CD14-positive monocyte (primary cell): Measurements from ENCODE around the gene SH2D4B. TPM values are rescaled to one million over a fixed set of nuclear protein-coding genes. Genes with fewer than 3 reads are reported as not detected.

ENCODE experiments used
- DNase-seq, 3 donors: peaks; one replicate each; pipeline ENCODE4 v3.0.0-alpha.2; 2011 to 2022
- H2AFZ ChIP-seq: 2 replicates; pipeline ENCODE4 v1.6.0; 2012; ENCODE audit warnings: mild to moderate bottlenecking, low read depth, low read length, inconsistent platforms; ENCODE audit not compliant: insufficient read depth, poor library complexity, severe bottlenecking
- H3K27ac ChIP-seq, 2 donors: 1 replicate in 1 of 2; 2 replicates in 1 of 2; pipeline ENCODE4 v1.5.1; 2012 to 2013; ENCODE audit warnings: low read length in 2 of 2, control low read depth in 1 of 2, inconsistent platforms in 1 of 2, low read depth in 1 of 2, mild to moderate bottlenecking in 1 of 2
- H3K27me3 ChIP-seq, 2 donors: one replicate each; pipeline versions ENCODE4 v1.6.0 to v1.6.1; 2011 to 2013; ENCODE audit warnings: low read length in 2 of 2; ENCODE audit not compliant: control insufficient read depth in 2 of 2, insufficient read depth in 2 of 2
- H3K36me3 ChIP-seq, 2 donors: replicated peaks in 1 of 2; 1 replicate in 1 of 2; 2 replicates in 1 of 2; pipeline versions ENCODE4 v1.5.1 to v1.6.1; 2012 to 2013; ENCODE audit warnings: low read length in 2 of 2, control low read depth in 1 of 2, inconsistent platforms in 1 of 2, mild to moderate bottlenecking in 1 of 2; ENCODE audit not compliant: insufficient read depth in 2 of 2, control insufficient read depth in 1 of 2
- H3K4me1 ChIP-seq, 2 donors: 1 replicate in 1 of 2; 2 replicates in 1 of 2; pipeline versions ENCODE4 v1.5.1 to v1.6.1; 2012 to 2013; ENCODE audit warnings: low read length in 2 of 2, control low read depth in 1 of 2, inconsistent platforms in 1 of 2, mild to moderate bottlenecking in 1 of 2, moderate library complexity in 1 of 2; ENCODE audit not compliant: insufficient read depth in 2 of 2, control insufficient read depth in 1 of 2
- H3K4me2 ChIP-seq: replicated peaks from 2 replicates; pipeline ENCODE3; 2012; ENCODE audit warnings: low read length, moderate library complexity, mild to moderate bottlenecking; ENCODE audit not compliant: poor library complexity, severe bottlenecking; ENCODE audit errors: extremely low read depth
- H3K4me3 ChIP-seq, 3 experiments: fragments of 200-600 bp in 1 of 3; sonication (generic) in 1 of 3; replicated peaks in 1 of 3; 1 replicate in 2 of 3; 2 replicates in 1 of 3; pipeline ENCODE4 v1.5.1; 2011 to 2013; ENCODE audit warnings: low read length in 3 of 3, mild to moderate bottlenecking in 3 of 3, control low read depth in 2 of 3, low read depth in 2 of 3, inconsistent platforms in 1 of 3, moderate library complexity in 1 of 3
- H3K79me2 ChIP-seq: 2 replicates; pipeline ENCODE4 v1.6.0; 2012; ENCODE audit warnings: mild to moderate bottlenecking, control low read depth, inconsistent platforms, low read length, moderate library complexity; ENCODE audit not compliant: insufficient read depth
- H3K9ac ChIP-seq: 2 replicates; pipeline ENCODE4 v1.6.0; 2017; ENCODE audit warnings: low read length, mild to moderate bottlenecking; ENCODE audit not compliant: insufficient read depth, poor library complexity, severe bottlenecking
- H3K9me3 ChIP-seq, 2 donors: replicated peaks in 1 of 2; 1 replicate in 1 of 2; 2 replicates in 1 of 2; pipeline versions ENCODE4 v1.5.1 to v1.6.1; 2012 to 2013; ENCODE audit warnings: low read length in 2 of 2, control low read depth in 1 of 2; ENCODE audit not compliant: control insufficient read depth in 1 of 2, insufficient read depth in 1 of 2
- H4K20me1 ChIP-seq: 2 replicates; pipeline ENCODE4 v1.6.0; 2012; ENCODE audit warnings: mild to moderate bottlenecking, low read length, control low read depth, moderate library complexity; ENCODE audit not compliant: insufficient read depth
- H3K27ac Mint-ChIP-seq, 7 donors: one replicate each; pipeline ENCODE4 v1.8.0; 2020; ENCODE audit warnings: mild to moderate bottlenecking in 7 of 7, mixed read lengths in 7 of 7, moderate library complexity in 6 of 7, inconsistent platforms in 2 of 7
- H3K27me3 Mint-ChIP-seq, 3 donors: one replicate each; pipeline ENCODE4 v1.8.0; 2021 to 2022; ENCODE audit warnings: low read depth in 3 of 3, mild to moderate bottlenecking in 3 of 3, mixed read lengths in 3 of 3, moderate library complexity in 3 of 3, inconsistent platforms in 1 of 3
- H3K36me3 Mint-ChIP-seq, 2 donors: one replicate each; pipeline ENCODE4 v1.8.0; 2020; ENCODE audit warnings: mixed read lengths in 2 of 2, inconsistent platforms in 1 of 2, mild to moderate bottlenecking in 1 of 2
- H3K4me1 Mint-ChIP-seq: one replicate; pipeline ENCODE4 v1.8.0; 2020; ENCODE audit warnings: mild to moderate bottlenecking, mixed read lengths
- H3K4me3 Mint-ChIP-seq, 2 donors: one replicate each; pipeline ENCODE4 v1.8.0; 2020; ENCODE audit warnings: mild to moderate bottlenecking in 2 of 2, mixed read lengths in 2 of 2, moderate library complexity in 1 of 2
- H3K9me3 Mint-ChIP-seq, 7 donors: one replicate each; pipeline ENCODE4 v1.8.0; 2020 to 2022; ENCODE audit warnings: mixed read lengths in 7 of 7, mild to moderate bottlenecking in 6 of 7, moderate library complexity in 6 of 7, inconsistent platforms in 2 of 7
- WGBS: methylation state at CpG from one replicate; pipeline ENCODE4 v1.1.5; 2013; ENCODE audit warnings: missing lambda C conversion rate; ENCODE audit not compliant: insufficient coverage; 5-methylcytosine and 5-hydroxymethylcytosine counted together
- intact Hi-C, 2 donors: fragments of 100-400 bp; cut with micrococcal nuclease; formaldehyde crosslinking; loops; one replicate each; pipeline versions ENCODE4 v1.15.0 to v1.15.1; 2023
- polyA plus RNA-seq, 3 donors: library from polyadenylated mRNA; depleted of rRNA in 1 of 3; unstranded in 2 of 3; stranded (reverse) in 1 of 3; fragments of 300-500 nt in 2 of 3; fragments of >200 nt in 1 of 3; fragmentation: Illumina TruSeq in 2 of 3; gene quantifications; 1 replicate in 2 of 3; 2 replicates in 1 of 3; pipeline ENCODE4 v1.2.3, GENCODE V29; 2012 to 2021
- TF ChIP-seq, protein P1 (sequence below): fragments of 200-600 bp; IDR thresholded peaks from one replicate; pipeline ENCODE4 v1.8.0; 2022; ENCODE audit warnings: antibody characterized with exemption, mild to moderate bottlenecking

Gene SH2D4B
- polyA plus RNA-seq, 3 donors: 0.01 TPM; not detected in 2

DNA sequence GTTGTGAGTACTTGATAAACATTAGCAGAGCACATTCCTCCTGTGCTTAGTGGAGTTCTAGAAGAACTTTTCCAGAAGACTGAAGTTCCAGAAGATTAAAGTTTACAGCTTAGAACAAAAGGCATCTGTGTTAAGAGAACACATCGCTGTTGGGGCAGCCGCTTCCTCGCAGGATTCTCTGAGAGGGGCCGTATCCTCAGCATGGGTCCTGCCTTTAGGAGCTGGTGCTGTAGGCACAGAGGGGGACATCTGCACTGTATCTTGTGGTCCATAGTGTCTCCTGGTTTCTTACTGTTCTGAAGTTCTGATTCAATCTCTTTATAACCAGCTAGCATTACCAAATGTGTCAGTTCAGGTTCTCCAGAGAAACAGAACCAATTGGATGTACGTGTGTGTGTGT is 16.3 kb downstream of the SH2D4B start:
- Histone ChIP-seq H3K27me3 (peaks cover 0 to 2% of the 10 kb centered on the region in 2 donors), H3K9me3 (no peaks in the 10 kb centered on the region), H4K20me1 (no peaks in the 10 kb centered on the region), H3K79me2 (no peaks in the 10 kb centered on the region), H3K4me3 (no peak overlapping the region), H2AFZ (no peak overlapping the region), H3K9ac (no peak overlapping the region), H3K36me3 (no peaks in the 10 kb centered on the region), H3K4me2 (no peak overlapping the region), H3K4me1 (no peaks in the 10 kb centered on the region), H3K27ac (no peak overlapping the region)
- H3K27me3 Mint-ChIP-seq: peaks cover 1 to 2% (median 2%) of the 10 kb centered on the region in 3 donors
- WGBS: 100% methylated on average over 4 of the region's 5 CpGs
- intact Hi-C loops: no loop called here
- H3K9me3 Mint-ChIP-seq: no peaks in the 10 kb centered on the region
- TF ChIP-seq, protein P1, sequence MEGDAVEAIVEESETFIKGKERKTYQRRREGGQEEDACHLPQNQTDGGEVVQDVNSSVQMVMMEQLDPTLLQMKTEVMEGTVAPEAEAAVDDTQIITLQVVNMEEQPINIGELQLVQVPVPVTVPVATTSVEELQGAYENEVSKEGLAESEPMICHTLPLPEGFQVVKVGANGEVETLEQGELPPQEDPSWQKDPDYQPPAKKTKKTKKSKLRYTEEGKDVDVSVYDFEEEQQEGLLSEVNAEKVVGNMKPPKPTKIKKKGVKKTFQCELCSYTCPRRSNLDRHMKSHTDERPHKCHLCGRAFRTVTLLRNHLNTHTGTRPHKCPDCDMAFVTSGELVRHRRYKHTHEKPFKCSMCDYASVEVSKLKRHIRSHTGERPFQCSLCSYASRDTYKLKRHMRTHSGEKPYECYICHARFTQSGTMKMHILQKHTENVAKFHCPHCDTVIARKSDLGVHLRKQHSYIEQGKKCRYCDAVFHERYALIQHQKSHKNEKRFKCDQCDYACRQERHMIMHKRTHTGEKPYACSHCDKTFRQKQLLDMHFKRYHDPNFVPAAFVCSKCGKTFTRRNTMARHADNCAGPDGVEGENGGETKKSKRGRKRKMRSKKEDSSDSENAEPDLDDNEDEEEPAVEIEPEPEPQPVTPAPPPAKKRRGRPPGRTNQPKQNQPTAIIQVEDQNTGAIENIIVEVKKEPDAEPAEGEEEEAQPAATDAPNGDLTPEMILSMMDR: no peak
- peaks cover 6% of the 10 kb centered on the region for H3K4me1 Mint-ChIP-seq
- DNase-seq: no peak
- H3K27ac Mint-ChIP-seq: no peak overlapping the region
- H3K36me3 Mint-ChIP-seq: no peaks in the 10 kb centered on the region
- H3K4me3 Mint-ChIP-seq: no peak overlapping the region

- 100% methylated on average over 4 of the region's 5 CpGs for whole genome bisulfite sequencing
- H3K27me3 Mint-ChIP-seq: peaks cover 2 to 3% (median 2%) of the 10 kb centered on the region in 3 donors
- H3K4me3 ChIP-seq: no peak overlapping the region
- H2AFZ ChIP-seq: no peak overlapping the region
- no peaks in the 10 kb centered on the region for H3K9me3 ChIP-seq
- TF ChIP-seq, protein P1: no peak
- peaks cover 0 to 2% of the 10 kb centered on the region in 2 donors for H3K27me3 ChIP-seq
- H4K20me1 ChIP-seq: no peaks in the 10 kb centered on the region
- H3K9me3 Mint-ChIP-seq: peaks cover 0 to 2% (median 0%) of the 10 kb centered on the region in 7 donors
- no peak overlapping the region for H3K4me2 ChIP-seq
- no peak overlapping the region for H3K4me3 Mint-ChIP-seq
- H3K27ac ChIP-seq: no peak overlapping the region
- H3K4me1 Mint-ChIP-seq: peaks cover 6% of the 10 kb centered on the region
- no peak overlapping the region for H3K27ac Mint-ChIP-seq
- no peak overlapping the region for H3K9ac ChIP-seq
- intact Hi-C loops: no loop called here
- H3K36me3 ChIP-seq: no peaks in the 10 kb centered on the region
- H3K79me2 ChIP-seq: no peaks in the 10 kb centered on the region
- H3K36me3 Mint-ChIP-seq: no peaks in the 10 kb centered on the region
- no peak for DNase-seq
- H3K4me1 ChIP-seq: no peaks in the 10 kb centered on the region
These were observed 17.7 kb downstream of the SH2D4B start for GRCh38 chr10:80555415-80555814.
